Nephron (organoid): Measurements from ENCODE around the gene ADGRL3.

ENCODE experiments used
- H3K27ac Mint-ChIP-seq, 3 experiments: 2 replicates each; pipeline ENCODE4 v1.8.0; 2020; ENCODE audit warnings: mixed read lengths in 3 of 3, mild to moderate bottlenecking in 2 of 3, moderate library complexity in 1 of 3
- H3K27me3 Mint-ChIP-seq: 2 replicates; pipeline ENCODE4 v1.8.0; 2021; ENCODE audit warnings: low read depth, mild to moderate bottlenecking, moderate library complexity, mixed read lengths
- H3K36me3 Mint-ChIP-seq: 2 replicates; pipeline ENCODE4 v1.8.0; 2020; ENCODE audit warnings: low read depth, mixed read lengths
- H3K4me1 Mint-ChIP-seq: 2 replicates; pipeline ENCODE4 v1.8.0; 2020; ENCODE audit warnings: mixed read lengths
- H3K4me3 Mint-ChIP-seq, 3 experiments: 2 replicates each; pipeline ENCODE4 v1.8.0; 2020; ENCODE audit warnings: mild to moderate bottlenecking in 3 of 3, mixed read lengths in 3 of 3, moderate library complexity in 2 of 3
- H3K9me3 Mint-ChIP-seq: 2 replicates; pipeline ENCODE4 v1.8.0; 2020; ENCODE audit warnings: mixed read lengths
- CTCF ChIP-seq, 3 experiments: fragments of 200-600 bp; sonication (generic); IDR thresholded peaks; one replicate each; pipeline ENCODE4 v1.5.0; 2021; ENCODE audit warnings: antibody characterized with exemption in 3 of 3; ENCODE audit not compliant: unreplicated experiment in 3 of 3

ADGRL3 gene

GRCh38 chr4:61553557-61554125, 353.5 kb downstream of the ADGRL3 start:
- Mint-ChIP-seq H3K9me3 (no peaks in the 10 kb centered on the region), H3K27me3 (no peaks in the 10 kb centered on the region), H3K36me3 (no peaks in the 10 kb centered on the region), H3K4me3 (no peak overlapping the region), H3K4me1 (peaks cover 13% of the 10 kb centered on the region), H3K27ac (peak overlapping the region in 2 of 3 experiments; percentile 77 to 85)
- TF ChIP-seq CTCF (IDR thresholded peaks at IDR 0.05; ENCODE audit: unreplicated experiment in 3 of 3) = no peak

- Mint-ChIP-seq H3K27ac (peak overlapping the region; percentile 5 to 26 (median 21)), H3K9me3 (no peaks in the 10 kb centered on the region), H3K36me3 (no peaks in the 10 kb centered on the region), H3K27me3 (no peaks in the 10 kb centered on the region), H3K4me1 (peaks cover 13% of the 10 kb centered on the region), H3K4me3 (no peak overlapping the region)
- no peak for TF ChIP-seq CTCF (IDR thresholded peaks at IDR 0.05; ENCODE audit: unreplicated experiment in 3 of 3)
These were observed 355.7 kb downstream of the ADGRL3 start for GRCh38 chr4:61555789-61556188.

- Mint-ChIP-seq H3K4me3 (no peak overlapping the region), H3K27ac (peak overlapping the region; percentile 5 to 26 (median 21)), H3K36me3 (no peaks in the 10 kb centered on the region), H3K27me3 (no peaks in the 10 kb centered on the region), H3K9me3 (no peaks in the 10 kb centered on the region), H3K4me1 (peaks cover 13% of the 10 kb centered on the region)
- no peak for TF ChIP-seq CTCF (IDR thresholded peaks at IDR 0.05; ENCODE audit: unreplicated experiment in 3 of 3)
These were observed 356.2 kb downstream of the ADGRL3 start for GRCh38 chr4:61556277-61556676.

GRCh38 chr4:61559396-61559795, 359.3 kb downstream of the ADGRL3 start:
- Mint-ChIP-seq H3K9me3 (peaks cover 3% of the 10 kb centered on the region), H3K27ac (no peak overlapping the region), H3K4me3 (no peak overlapping the region), H3K27me3 (no peaks in the 10 kb centered on the region), H3K36me3 (peaks cover 12% of the 10 kb centered on the region), H3K4me1 (peaks cover 13% of the 10 kb centered on the region)
- TF ChIP-seq CTCF (IDR thresholded peaks at IDR 0.05; ENCODE audit: unreplicated experiment in 3 of 3) = no peak

- Mint-ChIP-seq H3K9me3 (peaks cover 3% of the 10 kb centered on the region), H3K4me3 (no peak overlapping the region), H3K36me3 (peaks cover 16% of the 10 kb centered on the region), H3K27me3 (no peaks in the 10 kb centered on the region), H3K4me1 (peaks cover 10% of the 10 kb centered on the region), H3K27ac (no peak overlapping the region)
- no peak for TF ChIP-seq CTCF (IDR thresholded peaks at IDR 0.05; ENCODE audit: unreplicated experiment in 3 of 3)
These were observed 360.9 kb downstream of the ADGRL3 start for GRCh38 chr4:61561028-61561427.
